Bronchial epithelial cell (primary cell): Measurements from ENCODE around the gene NOL3. TPM values are rescaled to one million over a fixed set of nuclear protein-coding genes. Genes with fewer than 3 reads are reported as not detected.

Experiments
- DNase-seq: peaks from one replicate; pipeline ENCODE4 v3.0.0-alpha.2; 2010; ENCODE audit warnings: low read depth
- FAIRE-seq: peaks from 2 replicates; lab custom pipeline; 2011; peaks lifted over from hg19 to GRCh38; lab: Jason Lieb, UNC
- H3K27me3 ChIP-seq: 2 replicates; pipeline ENCODE4 v1.5.1; 2011; ENCODE audit warnings: low read length; ENCODE audit not compliant: control insufficient read depth, insufficient read depth
- H3K36me3 ChIP-seq: 2 replicates; pipeline ENCODE4 v1.5.1; 2011; ENCODE audit warnings: low read length; ENCODE audit not compliant: control insufficient read depth, insufficient read depth
- H3K4me3 ChIP-seq: 2 replicates; pipeline ENCODE4 v1.5.1; 2011; ENCODE audit warnings: mild to moderate bottlenecking, low read depth, low read length, control low read depth
- total RNA-seq: library from RNA; depleted of rRNA; stranded (reverse); fragments of >200 nt; gene quantifications from 2 replicates; pipeline ENCODE4 v1.2.1, GENCODE V29; 2014
- TF ChIP-seq, protein P1 (sequence below): IDR thresholded peaks from 2 replicates; pipeline ENCODE4 v1.5.1; 2011; ENCODE audit warnings: mild to moderate bottlenecking, moderate library complexity, low read length, control low read depth, inconsistent platforms; ENCODE audit not compliant: insufficient read depth, severe bottlenecking

NOL3 gene
- total RNA-seq, 1 donor from 2014 or later = 28.2 TPM

DNA sequence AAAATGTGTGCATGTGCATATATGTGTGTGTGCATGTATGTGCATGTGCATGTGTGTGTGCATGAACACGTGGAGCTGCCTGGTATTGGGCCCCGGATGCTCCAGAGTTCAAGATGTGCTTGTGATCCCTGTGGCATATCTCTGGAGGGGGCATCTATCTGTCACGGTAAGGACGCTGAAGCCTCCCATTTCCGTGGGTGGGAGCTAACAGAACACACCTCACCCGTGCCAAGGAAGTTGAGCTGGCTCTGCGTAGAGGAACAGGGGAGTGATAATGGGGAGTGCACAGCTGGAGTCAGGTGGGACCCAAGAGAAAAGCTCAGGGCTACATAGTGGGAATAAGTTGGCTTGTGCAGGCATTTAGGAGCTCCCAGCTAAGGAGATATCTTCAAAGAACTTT is 41.3 kb downstream of the NOL3 start:
- DNase-seq (no peak), FAIRE-seq (peak; percentile 96)
- H3K36me3 ChIP-seq = no peaks in the 10 kb centered on the region
- no peaks in the 10 kb centered on the region for H3K27me3 ChIP-seq
- TF ChIP-seq, protein P1, sequence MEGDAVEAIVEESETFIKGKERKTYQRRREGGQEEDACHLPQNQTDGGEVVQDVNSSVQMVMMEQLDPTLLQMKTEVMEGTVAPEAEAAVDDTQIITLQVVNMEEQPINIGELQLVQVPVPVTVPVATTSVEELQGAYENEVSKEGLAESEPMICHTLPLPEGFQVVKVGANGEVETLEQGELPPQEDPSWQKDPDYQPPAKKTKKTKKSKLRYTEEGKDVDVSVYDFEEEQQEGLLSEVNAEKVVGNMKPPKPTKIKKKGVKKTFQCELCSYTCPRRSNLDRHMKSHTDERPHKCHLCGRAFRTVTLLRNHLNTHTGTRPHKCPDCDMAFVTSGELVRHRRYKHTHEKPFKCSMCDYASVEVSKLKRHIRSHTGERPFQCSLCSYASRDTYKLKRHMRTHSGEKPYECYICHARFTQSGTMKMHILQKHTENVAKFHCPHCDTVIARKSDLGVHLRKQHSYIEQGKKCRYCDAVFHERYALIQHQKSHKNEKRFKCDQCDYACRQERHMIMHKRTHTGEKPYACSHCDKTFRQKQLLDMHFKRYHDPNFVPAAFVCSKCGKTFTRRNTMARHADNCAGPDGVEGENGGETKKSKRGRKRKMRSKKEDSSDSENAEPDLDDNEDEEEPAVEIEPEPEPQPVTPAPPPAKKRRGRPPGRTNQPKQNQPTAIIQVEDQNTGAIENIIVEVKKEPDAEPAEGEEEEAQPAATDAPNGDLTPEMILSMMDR = no peak
- no peak overlapping the region for H3K4me3 ChIP-seq

DNA sequence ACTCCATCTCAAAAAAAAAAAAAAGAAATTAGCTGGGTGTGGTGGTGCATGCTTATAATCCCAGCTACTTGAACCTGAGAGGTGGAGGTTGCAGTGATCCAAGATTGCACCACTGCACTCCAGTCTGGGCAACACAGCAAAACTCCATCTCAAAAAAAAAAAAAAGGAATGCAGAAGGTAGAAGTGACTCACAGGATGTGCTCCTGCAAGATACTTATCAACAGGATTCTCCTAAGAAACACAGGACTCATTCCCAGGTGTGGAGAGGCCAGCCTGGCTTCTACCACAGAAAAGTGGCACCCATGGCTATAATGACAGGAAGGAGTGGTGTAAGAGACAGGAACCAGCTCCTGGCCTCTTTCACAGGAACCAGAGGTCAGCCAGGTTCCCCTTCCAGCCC is 42.4 kb downstream of the NOL3 start:
- DNase-seq (peak; percentile 88), FAIRE-seq (peak; percentile 66)
- no peaks in the 10 kb centered on the region for H3K36me3 ChIP-seq
- TF ChIP-seq, protein P1 = no peak
- H3K4me3 ChIP-seq = no peak overlapping the region
- no peaks in the 10 kb centered on the region for H3K27me3 ChIP-seq

DNA sequence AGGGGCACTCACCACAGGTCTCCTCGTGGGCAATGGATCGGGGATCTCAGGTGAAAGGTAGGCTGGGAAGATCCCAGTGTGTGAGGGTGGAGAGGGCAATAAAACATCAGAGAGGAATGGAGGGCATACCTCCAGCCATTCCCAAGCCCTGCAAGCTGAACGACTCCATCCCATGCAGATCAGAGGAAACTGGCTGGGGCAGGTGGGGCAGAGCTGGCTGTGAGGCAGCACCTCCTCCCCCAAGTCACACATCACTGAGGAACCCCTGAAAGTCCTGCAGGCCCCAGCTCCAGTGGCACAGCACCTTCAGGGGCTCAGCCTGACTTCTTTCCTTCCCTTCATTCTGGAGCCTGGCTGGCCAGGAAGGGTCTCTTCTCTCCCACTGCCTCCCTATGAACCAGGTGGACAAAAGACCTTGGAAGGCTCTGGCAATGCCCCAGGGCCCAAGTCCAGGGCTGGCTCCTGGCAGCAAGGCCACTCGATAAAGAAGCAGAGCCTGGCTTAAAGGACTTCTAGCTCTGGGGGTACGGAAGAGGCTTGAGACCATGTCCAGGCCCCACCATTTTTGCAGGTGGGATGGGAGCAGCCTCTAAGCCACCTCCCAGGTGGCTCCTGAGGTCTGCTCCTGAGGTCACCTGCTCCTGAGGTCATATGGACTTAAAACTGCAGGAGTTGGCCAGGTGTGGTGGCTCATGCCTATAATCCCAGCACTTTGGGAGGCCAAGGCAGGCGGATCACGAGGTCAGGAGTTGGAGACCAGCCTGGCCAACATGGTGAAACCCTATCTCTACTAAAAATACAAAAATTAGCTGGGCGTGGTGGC is 43.1 kb downstream of the NOL3 start:
- TF ChIP-seq, protein P1 = no peak
- no peak overlapping the region for H3K4me3 ChIP-seq
- DNase-seq = no peak
- no peaks in the 10 kb centered on the region for H3K27me3 ChIP-seq
- H3K36me3 ChIP-seq = no peaks in the 10 kb centered on the region
- no peak for FAIRE-seq

DNA sequence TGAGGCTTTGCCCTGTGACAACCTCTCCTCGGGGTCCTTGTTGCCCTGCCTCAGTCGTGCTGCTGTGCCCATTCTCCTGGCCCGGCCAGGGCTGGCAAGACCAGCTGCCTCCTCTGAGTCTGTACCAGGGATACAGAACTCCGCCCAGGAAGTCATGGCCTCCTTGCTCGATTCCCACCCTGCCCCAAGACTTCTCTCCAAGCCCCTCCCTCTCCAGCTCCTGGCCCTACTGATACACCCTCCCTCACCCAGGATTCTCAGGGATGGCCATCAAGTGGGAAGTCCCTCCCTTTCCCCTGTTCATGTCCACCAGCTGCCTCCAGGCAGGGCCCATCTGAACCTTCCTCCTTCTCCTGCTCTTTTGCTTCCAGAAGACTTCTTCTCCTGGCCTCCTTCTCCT is 45.4 kb downstream of the NOL3 start:
- DNase-seq = no peak
- TF ChIP-seq, protein P1 = no peak
- Histone ChIP-seq H3K36me3 (no peaks in the 10 kb centered on the region), H3K27me3 (no peaks in the 10 kb centered on the region), H3K4me3 (no peak overlapping the region)
- FAIRE-seq = no peak

DNA sequence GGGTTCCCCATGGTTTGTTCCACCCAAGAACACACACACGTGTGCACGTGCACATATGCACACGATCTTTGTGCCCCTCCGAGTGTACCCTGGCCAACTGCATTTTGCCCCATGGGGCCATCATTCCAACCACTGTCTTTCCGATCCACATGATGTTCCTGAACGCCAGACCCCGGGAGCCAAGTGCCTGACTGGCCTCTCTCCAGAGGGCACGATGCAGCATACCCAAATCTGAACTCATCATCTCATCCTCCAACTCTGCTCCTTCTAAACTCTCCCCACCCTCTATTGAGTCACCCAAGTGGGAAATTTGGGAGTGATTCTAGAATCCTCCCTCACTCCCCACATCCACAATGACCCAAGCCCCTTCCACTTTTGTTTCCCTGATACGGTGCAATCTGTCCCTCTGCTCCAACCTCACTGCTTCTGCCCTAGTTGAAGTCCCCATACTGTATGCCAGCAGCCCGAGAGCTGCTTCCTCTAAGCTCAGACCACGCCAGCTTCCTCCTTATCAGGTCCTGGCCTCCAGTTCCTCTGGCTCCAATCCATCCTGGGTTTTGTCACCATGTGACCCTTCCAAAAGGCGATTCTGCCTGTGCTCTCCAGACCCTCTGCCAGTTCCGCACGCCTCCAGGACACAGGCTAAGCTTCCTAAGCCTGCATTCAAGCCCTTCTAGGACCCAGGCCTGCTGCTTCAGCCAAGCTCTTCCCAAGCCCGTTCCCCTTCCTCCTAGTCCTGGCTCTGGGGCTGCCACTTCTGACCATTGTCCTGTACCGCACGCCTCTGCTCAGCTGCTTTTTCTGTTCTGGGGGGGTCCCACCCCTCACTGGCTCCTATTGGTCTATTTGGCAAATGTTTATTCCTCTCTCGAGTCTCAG is 46.5 kb downstream of the NOL3 start:
- no peak overlapping the region for H3K4me3 ChIP-seq
- no peak for FAIRE-seq
- H3K27me3 ChIP-seq = no peaks in the 10 kb centered on the region
- TF ChIP-seq, protein P1 = no peak
- DNase-seq = no peak
- no peaks in the 10 kb centered on the region for H3K36me3 ChIP-seq
